HepG2 (cell line): ENCODE results near the gene ISG20. TPM values are rescaled to one million over a fixed set of nuclear protein-coding genes. Genes with fewer than 3 reads are reported as not detected.

Experiments
- CBFB ChIP-seq: sonication (generic); formaldehyde crosslinking; IDR thresholded peaks from 2 replicates; pipeline ENCODE4 v1.4.0; 2020; ENCODE audit warnings: missing genetic modification reagents
- GLI4 ChIP-seq: sonication (generic); formaldehyde crosslinking; IDR thresholded peaks from 2 replicates; pipeline ENCODE4 v1.5.1; 2020; ENCODE audit warnings: missing genetic modification reagents, mild to moderate bottlenecking, moderate library complexity, borderline replicate concordance
- HNRNPH1 ChIP-seq: fragments of 200-400 bp; formaldehyde crosslinking; optimal IDR thresholded peaks from 2 replicates; pipeline ENCODE3; 2017; ENCODE audit warnings: mild to moderate bottlenecking, low read depth, low read length
- JUND ChIP-seq: sonication (generic); formaldehyde crosslinking; IDR thresholded peaks from 2 replicates; pipeline ENCODE4 v1.8.0; 2022; ENCODE audit warnings: mild to moderate bottlenecking, missing genetic modification reagents
- NFE2 ChIP-seq: sonication (generic); formaldehyde crosslinking; IDR thresholded peaks from 2 replicates; pipeline ENCODE4 v1.4.0; 2020; ENCODE audit warnings: missing genetic modification reagents
- NPAS2 ChIP-seq: sonication (generic); formaldehyde crosslinking; IDR thresholded peaks from 2 replicates; pipeline ENCODE4 v1.8.0; 2022; ENCODE audit warnings: mild to moderate bottlenecking, missing genetic modification reagents, borderline replicate concordance
- NR2F2 ChIP-seq: IDR thresholded peaks from 2 replicates; pipeline ENCODE4 v1.6.1; 2012; ENCODE audit warnings: low read depth, inconsistent platforms, borderline replicate concordance
- POLR2G ChIP-seq: fragments of 200-400 bp; formaldehyde crosslinking; IDR thresholded peaks from 2 replicates; pipeline ENCODE4 v1.6.1; 2018; ENCODE audit warnings: mild to moderate bottlenecking, low read depth, low read length, moderate library complexity
- RAD21 ChIP-seq: fragments of 450-650 bp; formaldehyde crosslinking; IDR thresholded peaks from 2 replicates; pipeline ENCODE4 v1.5.0; 2020; ENCODE audit warnings: mild to moderate bottlenecking
- RNF2 ChIP-seq: fragments of 450-650 bp; conservative IDR thresholded peaks from 2 replicates; pipeline ENCODE4 v1.6.1; 2016; ENCODE audit warnings: low read depth
- SALL2 ChIP-seq: sonication (generic); formaldehyde crosslinking; IDR thresholded peaks from 2 replicates; pipeline ENCODE4 v1.8.1; 2023; ENCODE audit warnings: mild to moderate bottlenecking, missing genetic modification reagents, inconsistent platforms
- SMYD3 ChIP-seq: sonication (generic); formaldehyde crosslinking; IDR thresholded peaks from 2 replicates; pipeline ENCODE4 v1.8.1; 2023; ENCODE audit warnings: mild to moderate bottlenecking, missing genetic modification reagents
- STAG1 ChIP-seq: sonication (generic); formaldehyde crosslinking; IDR thresholded peaks from 2 replicates; pipeline ENCODE4 v1.4.0; 2020; ENCODE audit warnings: missing genetic modification reagents
- YEATS2 ChIP-seq: sonication (generic); formaldehyde crosslinking; IDR thresholded peaks from 2 replicates; pipeline ENCODE4 v1.4.0; 2020; ENCODE audit warnings: missing genetic modification reagents, borderline replicate concordance
- ZNF12 ChIP-seq: sonication (generic); formaldehyde crosslinking; IDR thresholded peaks from 2 replicates; pipeline ENCODE4 v1.5.0; 2020; ENCODE audit warnings: missing genetic modification reagents
- ZNF75D ChIP-seq: sonication (generic); formaldehyde crosslinking; IDR thresholded peaks from 2 replicates; pipeline ENCODE4 v1.8.1; 2023; ENCODE audit warnings: missing genetic modification reagents, mild to moderate bottlenecking, borderline replicate concordance
- ZNF772 ChIP-seq: sonication (generic); formaldehyde crosslinking; IDR thresholded peaks from 2 replicates; pipeline ENCODE4 v1.5.0; 2020; ENCODE audit warnings: mild to moderate bottlenecking, missing genetic modification reagents
- polyA plus RNA-seq, 8 experiments: library from polyadenylated mRNA; depleted of rRNA in 3 of 8; stranded (reverse) in 7 of 8; unstranded in 1 of 8; fragments of >200 nt; fragmentation: Illumina TruSeq in 4 of 8; extraction: Trizol in 4 of 8; gene quantifications; 2 replicates each; pipeline versions ENCODE4 v1.2.1 to v1.2.3, GENCODE V29; 2011 to 2016; ENCODE audit warnings: low read depth in 4 of 8, missing spikeins in 1 of 8, mixed read lengths in 1 of 8; ENCODE audit not compliant: insufficient read depth in 1 of 8
- total RNA-seq, 5 experiments: library from RNA; depleted of rRNA; stranded (reverse); fragments of >200 nt; fragmentation: Illumina TruSeq; extraction: Trizol; gene quantifications; 2 replicates each; pipeline ENCODE4 v1.2.3, GENCODE V29; 2016; ENCODE audit warnings: low read depth in 1 of 5
- TF ChIP-seq, protein P1 (sequence below): sonication (generic); formaldehyde crosslinking; IDR thresholded peaks from 2 replicates; pipeline ENCODE4 v1.8.0; 2022; ENCODE audit warnings: mild to moderate bottlenecking, missing genetic modification reagents; ENCODE audit not compliant: insufficient replicate concordance
- TF ChIP-seq, protein P2 (sequence below): sonication (generic); formaldehyde crosslinking; IDR thresholded peaks from 2 replicates; pipeline ENCODE4 v1.5.0; 2020; ENCODE audit warnings: mild to moderate bottlenecking, missing genetic modification reagents, borderline replicate concordance
- TF ChIP-seq, protein P3 (sequence below): sonication (generic); formaldehyde crosslinking; IDR thresholded peaks from 2 replicates; pipeline ENCODE4 v1.4.0; 2020; ENCODE audit warnings: missing genetic modification reagents
- TF ChIP-seq, protein P4 (sequence below): sonication (generic); formaldehyde crosslinking; IDR thresholded peaks from 2 replicates; pipeline ENCODE4 v1.8.0; 2022; ENCODE audit warnings: missing genetic modification reagents, mild to moderate bottlenecking, borderline replicate concordance
- TF ChIP-seq, protein P5 (sequence below): sonication (generic); formaldehyde crosslinking; IDR thresholded peaks from 2 replicates; pipeline ENCODE4 v1.8.0; 2022; ENCODE audit warnings: missing genetic modification reagents, mild to moderate bottlenecking, inconsistent platforms, borderline replicate concordance

Gene ISG20
- total and polyA plus RNA-seq, 2 of the 13 experiments (the other 11 are each of a cell fraction or from before 2014, with no cell fraction given) = 6.3 to 31.5 TPM

DNA sequence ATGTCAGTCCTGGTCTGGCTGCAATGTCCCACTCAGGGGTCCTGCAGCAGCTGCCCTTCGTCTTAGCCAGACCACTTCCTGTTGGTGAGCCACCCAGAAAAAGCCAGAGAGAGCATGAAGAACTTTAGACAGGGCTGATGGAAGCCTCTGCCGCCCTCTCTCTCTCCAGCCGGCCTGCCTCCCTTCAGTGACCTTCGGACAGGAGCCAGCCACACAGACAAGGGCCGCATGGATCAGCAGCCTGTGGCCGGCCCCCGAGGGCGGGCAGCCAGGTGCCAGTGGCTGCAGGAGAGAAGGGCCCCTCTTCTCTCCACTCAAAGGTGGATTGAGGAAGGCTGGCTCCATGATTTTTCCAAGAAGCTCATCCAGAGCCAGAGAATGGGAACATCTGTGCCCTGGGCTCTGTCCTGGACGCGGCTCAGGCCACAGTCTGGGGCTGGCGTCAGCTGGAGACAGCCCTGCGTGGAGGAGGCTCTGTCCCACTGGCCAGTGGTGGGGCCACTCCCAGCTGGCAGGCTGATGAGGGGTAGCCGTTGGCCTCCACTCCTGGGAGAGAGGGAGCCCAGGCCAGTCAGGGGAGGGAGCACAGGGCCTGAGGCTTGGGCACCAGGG lies 42.9 kb downstream of the ISG20 start (continued):
- TF ChIP-seq, protein P1, sequence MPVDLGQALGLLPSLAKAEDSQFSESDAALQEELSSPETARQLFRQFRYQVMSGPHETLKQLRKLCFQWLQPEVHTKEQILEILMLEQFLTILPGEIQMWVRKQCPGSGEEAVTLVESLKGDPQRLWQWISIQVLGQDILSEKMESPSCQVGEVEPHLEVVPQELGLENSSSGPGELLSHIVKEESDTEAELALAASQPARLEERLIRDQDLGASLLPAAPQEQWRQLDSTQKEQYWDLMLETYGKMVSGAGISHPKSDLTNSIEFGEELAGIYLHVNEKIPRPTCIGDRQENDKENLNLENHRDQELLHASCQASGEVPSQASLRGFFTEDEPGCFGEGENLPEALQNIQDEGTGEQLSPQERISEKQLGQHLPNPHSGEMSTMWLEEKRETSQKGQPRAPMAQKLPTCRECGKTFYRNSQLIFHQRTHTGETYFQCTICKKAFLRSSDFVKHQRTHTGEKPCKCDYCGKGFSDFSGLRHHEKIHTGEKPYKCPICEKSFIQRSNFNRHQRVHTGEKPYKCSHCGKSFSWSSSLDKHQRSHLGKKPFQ (CRISPR knock-in tag) = no peak
- TF ChIP-seq RNF2 (no peak), JUND (CRISPR knock-in tag) (0 out of 2 replicates have a peak, but pooled peaks have one; percentile 21), SMYD3 (CRISPR knock-in tag) (no peak), CBFB (0 out of 2 replicates have a peak, but pooled peaks have one; percentile 43), SALL2 (CRISPR knock-in tag) (0 out of 2 replicates have a peak, but pooled peaks have one; percentile 63), ZNF12 (no peak), HNRNPH1 (no peak), NR2F2 (no peak), NPAS2 (CRISPR knock-in tag) (no peak), POLR2G (peak; percentile 83), YEATS2 (CRISPR knock-in tag) (no peak), STAG1 (CRISPR knock-in tag) (no peak), RAD21 (CRISPR knock-in tag) (no peak), NFE2 (no peak), ZNF75D (no peak), ZNF772 (CRISPR knock-in tag) (0 out of 2 replicates have a peak, but pooled peaks have one; percentile 71), GLI4 (CRISPR knock-in tag) (peak; percentile 36; the same call in 1 of the 2 replicates)
- TF ChIP-seq, protein P2, sequence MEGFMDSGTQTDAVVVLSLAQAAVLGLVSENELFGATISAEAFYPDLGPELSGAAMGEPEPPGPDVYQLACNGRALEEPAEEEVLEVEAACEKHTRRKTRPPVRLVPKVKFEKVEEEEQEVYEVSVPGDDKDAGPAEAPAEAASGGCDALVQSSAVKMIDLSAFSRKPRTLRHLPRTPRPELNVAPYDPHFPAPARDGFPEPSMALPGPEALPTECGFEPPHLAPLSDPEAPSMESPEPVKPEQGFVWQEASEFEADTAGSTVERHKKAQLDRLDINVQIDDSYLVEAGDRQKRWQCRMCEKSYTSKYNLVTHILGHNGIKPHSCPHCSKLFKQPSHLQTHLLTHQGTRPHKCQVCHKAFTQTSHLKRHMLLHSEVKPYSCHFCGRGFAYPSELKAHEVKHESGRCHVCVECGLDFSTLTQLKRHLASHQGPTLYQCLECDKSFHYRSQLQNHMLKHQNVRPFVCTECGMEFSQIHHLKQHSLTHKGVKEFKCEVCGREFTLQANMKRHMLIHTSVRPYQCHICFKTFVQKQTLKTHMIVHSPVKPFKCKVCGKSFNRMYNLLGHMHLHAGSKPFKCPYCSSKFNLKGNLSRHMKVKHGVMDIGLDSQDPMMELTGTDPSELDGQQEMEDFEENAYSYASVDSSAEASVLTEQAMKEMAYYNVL = 0 out of 2 replicates have a peak, but pooled peaks have one; percentile 19
- TF ChIP-seq, protein P3, sequence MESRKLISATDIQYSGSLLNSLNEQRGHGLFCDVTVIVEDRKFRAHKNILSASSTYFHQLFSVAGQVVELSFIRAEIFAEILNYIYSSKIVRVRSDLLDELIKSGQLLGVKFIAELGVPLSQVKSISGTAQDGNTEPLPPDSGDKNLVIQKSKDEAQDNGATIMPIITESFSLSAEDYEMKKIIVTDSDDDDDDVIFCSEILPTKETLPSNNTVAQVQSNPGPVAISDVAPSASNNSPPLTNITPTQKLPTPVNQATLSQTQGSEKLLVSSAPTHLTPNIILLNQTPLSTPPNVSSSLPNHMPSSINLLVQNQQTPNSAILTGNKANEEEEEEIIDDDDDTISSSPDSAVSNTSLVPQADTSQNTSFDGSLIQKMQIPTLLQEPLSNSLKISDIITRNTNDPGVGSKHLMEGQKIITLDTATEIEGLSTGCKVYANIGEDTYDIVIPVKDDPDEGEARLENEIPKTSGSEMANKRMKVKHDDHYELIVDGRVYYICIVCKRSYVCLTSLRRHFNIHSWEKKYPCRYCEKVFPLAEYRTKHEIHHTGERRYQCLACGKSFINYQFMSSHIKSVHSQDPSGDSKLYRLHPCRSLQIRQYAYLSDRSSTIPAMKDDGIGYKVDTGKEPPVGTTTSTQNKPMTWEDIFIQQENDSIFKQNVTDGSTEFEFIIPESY (CRISPR knock-in tag) = 0 out of 2 replicates have a peak, but pooled peaks have one; percentile 5
- TF ChIP-seq, protein P4, sequence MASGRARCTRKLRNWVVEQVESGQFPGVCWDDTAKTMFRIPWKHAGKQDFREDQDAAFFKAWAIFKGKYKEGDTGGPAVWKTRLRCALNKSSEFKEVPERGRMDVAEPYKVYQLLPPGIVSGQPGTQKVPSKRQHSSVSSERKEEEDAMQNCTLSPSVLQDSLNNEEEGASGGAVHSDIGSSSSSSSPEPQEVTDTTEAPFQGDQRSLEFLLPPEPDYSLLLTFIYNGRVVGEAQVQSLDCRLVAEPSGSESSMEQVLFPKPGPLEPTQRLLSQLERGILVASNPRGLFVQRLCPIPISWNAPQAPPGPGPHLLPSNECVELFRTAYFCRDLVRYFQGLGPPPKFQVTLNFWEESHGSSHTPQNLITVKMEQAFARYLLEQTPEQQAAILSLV (CRISPR knock-in tag) = peak; percentile 42; the same call in 1 of the 2 replicates
- TF ChIP-seq, protein P5, sequence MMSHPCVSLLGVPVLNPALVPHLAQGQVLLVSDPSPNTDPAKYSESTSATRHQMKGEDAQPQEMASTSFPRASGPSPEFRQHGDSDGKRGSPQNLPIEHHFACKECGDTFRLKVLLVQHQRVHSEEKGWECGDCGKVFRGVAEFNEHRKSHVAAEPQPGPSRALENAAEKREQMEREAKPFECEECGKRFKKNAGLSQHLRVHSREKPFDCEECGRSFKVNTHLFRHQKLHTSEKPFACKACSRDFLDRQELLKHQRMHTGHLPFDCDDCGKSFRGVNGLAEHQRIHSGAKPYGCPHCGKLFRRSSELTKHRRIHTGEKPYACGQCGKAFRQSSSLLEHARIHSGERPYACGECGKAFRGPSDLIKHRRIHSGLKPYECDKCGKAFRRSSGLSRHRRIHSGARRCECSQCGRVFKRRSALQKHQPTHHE (CRISPR knock-in tag) = no peak
